LNCaP clone FGC (cell line): Measurements from ENCODE around the gene HDLBP.

Experiments used
- DNase-seq: peaks from one replicate; pipeline ENCODE4 v3.0.0-alpha.2; 2011; ENCODE audit warnings: low read depth
- H3K4me3 ChIP-seq: 2 replicates; pipeline ENCODE4 v1.5.1; 2011; ENCODE audit warnings: mild to moderate bottlenecking, low read depth, low read length, control low read depth
- TF ChIP-seq, protein P1 (sequence below): IDR thresholded peaks from 2 replicates; pipeline ENCODE4 v1.5.1; 2012; ENCODE audit warnings: mild to moderate bottlenecking; ENCODE audit not compliant: control insufficient read depth, insufficient read depth; ENCODE audit errors: extremely low read depth

Gene HDLBP

GRCh38 chr2:241273210-241274020 lies 42.1 kb downstream of the HDLBP start:
- TF ChIP-seq, protein P1, sequence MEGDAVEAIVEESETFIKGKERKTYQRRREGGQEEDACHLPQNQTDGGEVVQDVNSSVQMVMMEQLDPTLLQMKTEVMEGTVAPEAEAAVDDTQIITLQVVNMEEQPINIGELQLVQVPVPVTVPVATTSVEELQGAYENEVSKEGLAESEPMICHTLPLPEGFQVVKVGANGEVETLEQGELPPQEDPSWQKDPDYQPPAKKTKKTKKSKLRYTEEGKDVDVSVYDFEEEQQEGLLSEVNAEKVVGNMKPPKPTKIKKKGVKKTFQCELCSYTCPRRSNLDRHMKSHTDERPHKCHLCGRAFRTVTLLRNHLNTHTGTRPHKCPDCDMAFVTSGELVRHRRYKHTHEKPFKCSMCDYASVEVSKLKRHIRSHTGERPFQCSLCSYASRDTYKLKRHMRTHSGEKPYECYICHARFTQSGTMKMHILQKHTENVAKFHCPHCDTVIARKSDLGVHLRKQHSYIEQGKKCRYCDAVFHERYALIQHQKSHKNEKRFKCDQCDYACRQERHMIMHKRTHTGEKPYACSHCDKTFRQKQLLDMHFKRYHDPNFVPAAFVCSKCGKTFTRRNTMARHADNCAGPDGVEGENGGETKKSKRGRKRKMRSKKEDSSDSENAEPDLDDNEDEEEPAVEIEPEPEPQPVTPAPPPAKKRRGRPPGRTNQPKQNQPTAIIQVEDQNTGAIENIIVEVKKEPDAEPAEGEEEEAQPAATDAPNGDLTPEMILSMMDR = no peak
- DNase-seq = no peak
- peak overlapping the region; percentile 69 for H3K4me3 ChIP-seq

DNA sequence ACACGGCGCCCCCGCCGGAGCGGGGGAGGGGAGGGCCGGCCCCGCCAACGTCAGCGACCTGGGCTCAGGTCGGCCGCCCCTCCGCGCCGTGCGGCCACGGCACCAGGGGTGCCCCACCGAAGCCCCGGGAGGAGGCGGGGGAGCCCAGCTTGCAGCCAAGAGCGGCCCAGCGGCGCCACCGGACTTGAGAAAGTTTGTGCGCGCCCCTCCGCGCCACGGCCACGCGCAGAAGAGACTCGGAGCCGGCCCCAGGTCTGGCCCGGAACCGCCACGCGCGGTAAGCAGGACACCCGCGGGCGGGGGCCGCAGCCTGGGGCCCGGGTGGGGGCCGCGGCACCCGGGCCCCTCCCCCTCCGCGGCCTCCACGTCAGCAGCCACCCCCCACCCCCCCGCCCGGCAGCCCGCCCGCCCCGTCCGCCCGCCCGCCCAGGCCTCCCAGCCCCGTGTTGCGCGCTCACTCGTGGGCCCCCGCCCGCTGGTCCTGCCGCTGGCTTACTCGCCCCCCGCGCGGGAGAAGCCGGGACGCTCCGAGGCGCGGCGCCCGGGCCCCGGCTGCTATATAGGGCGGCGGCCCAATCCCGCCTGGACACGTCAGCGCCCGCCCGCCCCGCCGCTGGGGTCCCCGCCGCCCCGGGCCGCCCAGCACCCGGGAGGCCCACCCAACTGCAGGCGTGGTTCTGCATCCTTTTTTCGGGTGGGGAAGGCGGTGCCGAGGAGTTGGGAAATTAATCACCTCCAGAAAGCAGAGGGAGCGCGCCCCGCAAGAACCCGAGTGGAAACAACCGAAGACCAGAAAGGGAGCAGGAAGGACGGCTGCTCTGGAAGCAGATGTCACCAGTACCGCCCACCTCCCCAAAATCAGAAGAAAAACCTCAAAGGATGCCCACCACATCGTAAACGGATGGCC lies 42.9 kb downstream of the HDLBP start:
- peak overlapping the region; percentile 69 for H3K4me3 ChIP-seq
- DNase-seq = no peak
- TF ChIP-seq, protein P1 = no peak

- TF ChIP-seq, protein P1 = no peak
- H3K4me3 ChIP-seq = peak overlapping the region; percentile 69
- DNase-seq = peak; percentile 42
These were observed 43.7 kb downstream of the HDLBP start for GRCh38 chr2:241271706-241272302.

- H3K4me3 ChIP-seq = peak overlapping the region; percentile 69
- TF ChIP-seq, protein P1 = no peak
- DNase-seq = no peak
These were observed 44.9 kb downstream of the HDLBP start for GRCh38 chr2:241270531-241270930.

GRCh38 chr2:241269707-241270520 lies 45.6 kb downstream of the HDLBP start:
- peak; percentile 17 for DNase-seq
- TF ChIP-seq, protein P1 = no peak
- H3K4me3 ChIP-seq = peak overlapping the region; percentile 69
